NCI-H187 treated with DMSO at 0.1 percent for 48 hours (cell line): ENCODE results near the gene KIAA0586.
"Not testable (repeated sequence)": the region's sequence is repeated elsewhere in the genome, so short reads cannot be mapped to it uniquely, and the experiment has no call there.

ENCODE experiments used
- DNase-seq: peaks from one replicate; lab custom pipeline; 2025; lab: John Stamatoyannopoulos, UW

The KIAA0586 gene

DNA sequence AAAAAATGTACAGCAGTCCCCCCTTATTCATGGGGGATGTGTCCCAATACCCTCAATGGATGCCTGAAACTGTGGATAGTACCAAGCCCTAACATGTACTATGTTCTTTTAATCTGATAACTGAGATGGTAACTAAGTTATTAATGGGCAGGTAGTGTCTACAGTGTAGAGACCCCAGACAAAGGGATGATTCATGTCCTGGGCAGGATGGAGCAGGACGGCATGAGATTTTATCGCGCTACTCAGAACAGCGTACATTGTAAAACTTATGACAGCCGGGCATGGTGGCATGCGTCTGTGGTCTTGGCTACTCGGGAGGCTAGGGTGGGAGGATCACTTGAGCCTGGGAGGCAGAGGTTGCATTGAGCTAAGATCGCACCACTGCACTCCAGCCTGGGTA, 37.1 kb downstream of the KIAA0586 start:
- no peak for DNase-seq

DNA sequence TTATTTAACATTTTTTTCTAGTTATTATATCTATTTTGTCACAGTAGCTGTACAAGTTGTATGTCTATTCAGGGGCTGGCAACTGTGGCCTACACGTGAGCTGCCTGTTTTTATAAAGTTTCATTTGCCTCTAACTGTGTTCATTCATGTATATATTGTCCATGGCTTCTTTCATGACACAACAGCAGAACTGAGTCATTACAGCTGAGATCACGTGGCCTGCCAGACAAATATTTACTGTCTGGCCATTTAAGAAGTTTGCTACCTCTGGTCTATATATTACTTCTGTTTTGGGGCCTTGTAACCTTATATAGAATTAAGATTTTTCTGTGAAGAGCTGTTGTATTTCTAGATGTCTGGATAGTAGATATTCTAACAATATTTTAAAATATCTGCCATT, 37.9 kb downstream of the KIAA0586 start:
- DNase-seq: no peak

DNA sequence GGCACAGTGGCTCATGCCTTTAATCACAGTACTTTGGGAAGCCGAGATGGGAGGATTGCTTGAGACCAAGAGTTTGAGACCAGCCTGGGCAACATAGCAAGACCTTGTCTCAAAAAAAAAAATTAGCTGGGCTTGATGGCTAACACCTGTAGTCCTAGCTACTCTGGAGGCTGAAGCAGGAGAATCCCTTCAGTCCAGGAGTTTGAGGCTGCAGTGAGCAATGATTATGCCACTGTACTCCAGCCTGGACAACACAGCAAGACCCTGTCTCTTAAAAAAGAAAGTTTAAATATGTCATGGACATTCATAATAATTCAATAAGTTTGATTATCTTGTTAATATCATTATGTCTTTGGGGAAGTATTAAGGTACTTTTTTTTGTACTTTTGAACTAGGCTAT, 38.9 kb downstream of the KIAA0586 start:
- DNase-seq: no peak

DNA sequence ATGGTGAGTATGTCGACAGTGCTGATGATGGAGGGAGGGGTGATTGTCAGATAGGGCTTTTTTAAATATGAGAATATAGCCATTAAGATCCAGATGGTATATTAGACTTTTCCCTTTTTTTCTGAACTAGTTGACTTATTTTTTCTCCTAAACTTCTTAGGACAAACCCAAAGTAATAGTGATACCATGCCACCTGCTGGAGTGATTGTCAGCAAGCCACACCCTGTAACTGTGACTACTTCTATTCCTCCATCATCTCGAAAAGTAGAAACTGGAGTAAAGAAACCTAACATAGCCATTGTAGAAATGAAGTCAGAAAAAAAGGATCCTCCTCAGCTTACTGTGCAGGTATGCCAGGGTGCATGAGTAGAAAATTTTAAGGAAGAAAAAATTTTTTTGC, 40.1 kb downstream of the KIAA0586 start:
- no peak for DNase-seq

DNA sequence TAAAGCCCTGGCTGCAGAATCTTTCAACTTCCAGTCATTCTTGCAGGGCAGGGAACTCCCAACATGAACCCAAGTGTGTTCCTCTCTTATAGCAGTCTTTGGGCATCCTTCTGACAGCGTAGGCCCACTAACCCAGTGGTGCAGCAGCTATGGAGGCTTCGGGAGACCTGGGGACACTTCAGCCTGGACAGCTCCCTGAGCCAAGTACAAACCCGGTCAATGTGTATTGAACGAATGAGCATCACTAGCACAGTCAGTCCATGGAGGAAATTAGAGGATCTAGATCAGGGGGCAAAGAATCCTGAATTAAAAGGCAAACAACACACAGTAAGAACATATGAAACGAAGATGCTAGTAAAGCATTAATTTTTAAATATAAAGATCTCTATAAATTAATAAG, 41.8 kb downstream of the KIAA0586 start:
- DNase-seq: no peak

DNA sequence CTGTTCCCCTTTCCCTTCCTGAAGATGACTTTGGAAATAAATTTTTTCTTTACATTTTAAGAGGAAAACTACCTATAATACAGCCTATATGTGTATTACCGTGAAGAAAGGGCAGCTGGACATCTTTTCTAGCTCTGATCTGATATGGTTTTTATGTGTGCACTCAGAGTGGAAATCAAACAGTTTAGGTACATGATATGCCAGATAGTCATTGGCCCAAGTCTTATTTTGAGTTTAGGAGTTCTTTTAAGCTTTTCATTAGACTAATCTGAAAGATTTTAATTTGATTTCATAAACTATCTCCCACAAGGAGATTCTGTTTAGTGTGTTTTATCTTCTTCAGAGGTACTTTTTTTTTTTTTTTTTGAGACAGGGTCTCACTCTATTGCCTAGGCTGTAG, 48.8 kb downstream of the KIAA0586 start:
- no peak for DNase-seq

DNA sequence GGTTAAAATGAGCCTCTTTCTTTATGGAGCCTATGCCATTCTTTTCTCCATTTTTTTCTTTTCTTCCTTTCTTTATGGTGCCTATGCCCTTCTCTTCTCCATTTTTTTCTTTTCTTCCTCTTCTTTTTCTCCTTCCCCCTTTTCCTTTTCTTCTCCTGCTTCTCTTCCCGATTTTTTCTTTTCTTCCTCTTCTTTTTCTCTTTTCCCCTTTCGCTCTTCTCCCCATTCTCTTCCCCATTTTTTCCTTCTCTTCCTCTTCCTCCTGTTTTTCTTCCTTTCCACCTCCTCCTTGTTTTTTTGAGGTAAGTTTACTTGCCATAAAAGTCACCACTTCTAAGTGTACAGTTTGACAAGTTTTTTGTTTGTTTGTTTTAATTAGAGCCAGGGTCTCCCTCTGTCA, 50.1 kb downstream of the KIAA0586 start:
- no peak for DNase-seq

DNA sequence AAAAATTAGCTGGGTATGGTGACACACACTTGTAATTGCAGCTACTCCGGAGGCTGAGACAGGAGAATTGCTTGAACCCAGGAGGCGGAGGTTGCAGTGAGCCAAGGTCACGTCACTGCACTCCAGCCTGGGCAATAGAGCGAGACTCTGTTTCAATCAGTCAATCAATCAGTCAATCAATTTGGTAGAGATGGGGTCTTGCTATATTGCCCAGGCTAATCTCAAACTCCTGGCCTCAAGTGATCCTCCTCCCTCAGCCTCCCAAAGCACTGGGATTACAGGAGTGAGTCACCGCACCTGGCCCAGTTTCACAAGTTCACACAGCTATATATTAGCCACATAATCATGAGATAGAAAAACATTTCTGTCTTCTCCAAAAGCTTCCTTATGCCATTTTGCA, 50.8 kb downstream of the KIAA0586 start:
- not testable (repeated sequence) for DNase-seq

DNA sequence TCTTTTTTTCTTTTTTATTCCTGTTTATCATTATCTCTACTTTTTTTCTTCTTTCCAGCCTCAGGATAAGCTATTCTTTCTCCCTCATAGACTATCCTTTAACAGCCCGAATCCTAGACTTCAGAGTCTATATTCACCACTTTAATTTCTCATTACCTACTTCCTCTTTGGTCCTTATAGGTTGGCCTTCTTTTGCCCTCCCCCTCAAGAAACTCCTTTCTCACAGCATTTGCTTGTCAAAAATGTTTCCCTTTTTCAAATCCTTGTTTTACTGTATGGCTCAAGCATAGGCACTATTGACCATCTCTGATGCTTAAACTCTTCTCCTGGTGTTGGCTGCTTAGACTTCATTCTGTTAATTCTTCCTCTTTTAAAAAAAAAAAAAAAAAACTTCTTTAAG, 52.5 kb downstream of the KIAA0586 start:
- DNase-seq: no peak

DNA sequence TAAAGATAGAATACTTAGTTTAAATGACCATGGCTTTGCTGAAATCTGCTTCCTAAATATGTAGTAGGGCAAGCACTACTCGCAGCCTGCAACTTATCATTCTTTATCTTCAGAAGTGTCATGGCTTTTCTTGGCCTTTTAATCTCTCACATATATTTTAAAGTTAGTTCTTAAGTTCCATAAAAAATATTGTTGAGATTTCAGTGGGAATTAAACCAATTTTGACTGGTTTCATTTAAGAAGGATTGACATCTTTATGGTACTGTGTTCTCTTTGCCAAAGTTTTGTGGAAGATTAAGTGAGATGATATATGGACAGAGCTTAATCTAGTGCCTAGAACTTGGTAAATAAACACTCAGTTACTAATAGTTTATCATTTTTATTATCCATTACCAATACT, 56.7 kb downstream of the KIAA0586 start:
- DNase-seq: no peak

DNA sequence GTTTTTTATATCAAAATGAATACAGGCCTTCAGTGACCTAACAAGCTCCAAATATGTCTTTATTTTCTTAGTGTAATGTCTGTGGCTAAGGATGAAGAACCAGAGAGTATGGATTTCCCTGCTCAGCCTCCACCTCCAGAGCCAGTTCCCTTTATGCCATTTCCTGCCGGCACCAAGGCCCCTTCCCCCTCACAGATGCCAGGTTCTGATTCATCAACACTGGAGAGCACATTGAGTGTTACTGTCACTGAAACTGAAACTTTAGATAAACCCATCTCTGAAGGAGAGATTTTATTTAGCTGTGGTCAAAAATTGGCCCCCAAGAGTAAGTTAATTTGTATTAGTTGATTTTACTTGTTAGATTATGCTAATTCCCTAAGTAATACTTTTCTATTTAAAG, 61.0 kb downstream of the KIAA0586 start:
- DNase-seq: no peak

DNA sequence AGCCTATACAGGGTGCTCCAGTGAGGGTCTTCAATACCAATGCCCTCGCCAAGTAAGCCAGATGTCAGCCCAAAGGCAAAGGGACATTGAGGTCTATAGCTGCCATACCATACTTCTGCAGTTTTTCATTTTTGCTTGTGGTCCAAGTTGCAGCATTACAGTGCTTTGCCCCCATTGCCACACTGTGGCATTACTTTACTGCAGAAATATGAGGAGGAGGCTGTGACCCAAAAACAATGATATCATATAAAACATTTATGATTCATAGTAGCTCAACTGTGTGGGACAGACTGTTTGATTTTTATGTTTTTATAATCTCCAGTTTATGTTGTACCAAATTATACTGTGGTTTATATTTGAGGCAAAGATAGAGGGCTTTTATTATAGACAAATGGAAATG, 64.1 kb downstream of the KIAA0586 start:
- no peak for DNase-seq

DNA sequence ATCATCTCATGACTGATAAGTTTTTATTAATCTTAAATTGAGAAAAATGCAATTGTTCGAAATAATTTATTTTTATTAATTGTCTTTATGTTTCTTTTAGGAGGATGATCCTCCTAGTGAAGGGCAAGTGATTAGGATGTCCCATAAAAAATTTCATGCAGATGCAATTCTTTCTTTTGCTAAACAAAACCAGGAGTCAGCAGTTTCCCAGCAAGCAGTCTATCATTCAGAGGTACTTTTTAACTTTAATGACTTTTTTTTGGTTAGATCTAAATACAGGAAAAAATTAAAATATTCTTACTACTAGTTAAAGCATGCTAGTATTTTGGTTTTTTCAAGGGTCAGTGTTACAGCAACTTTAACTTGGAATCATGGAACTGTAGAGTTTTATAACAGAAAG, 64.5 kb downstream of the KIAA0586 start:
- no peak for DNase-seq

DNA sequence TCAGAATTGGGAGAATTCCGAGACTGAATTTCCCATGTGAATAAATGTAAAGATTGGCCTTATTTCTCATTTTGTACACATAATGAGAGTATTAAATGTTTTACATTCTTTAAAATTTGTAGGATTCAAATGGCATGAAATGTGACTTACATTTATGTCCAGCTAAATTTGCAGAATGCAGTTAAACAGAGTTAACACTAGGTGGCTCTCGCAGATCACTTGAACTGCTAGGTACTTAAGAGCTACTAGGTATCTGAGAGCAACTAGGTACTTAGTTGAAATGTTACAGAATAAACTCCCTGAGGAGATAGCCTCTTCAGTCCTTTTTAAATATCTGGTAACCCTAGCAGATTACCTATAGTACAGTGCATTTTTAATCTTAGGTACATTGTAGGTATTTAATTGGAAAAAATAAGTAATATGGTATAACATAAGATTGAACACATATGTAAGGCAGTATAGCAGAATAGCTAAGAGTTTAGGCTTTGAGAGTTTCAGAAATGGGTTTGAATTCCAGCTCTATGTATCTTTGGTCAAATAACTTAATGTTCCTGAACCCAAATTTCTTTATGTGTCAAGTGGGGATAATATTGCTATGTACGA, 73.8 kb downstream of the KIAA0586 start:
- DNase-seq: peak; percentile 33

DNA sequence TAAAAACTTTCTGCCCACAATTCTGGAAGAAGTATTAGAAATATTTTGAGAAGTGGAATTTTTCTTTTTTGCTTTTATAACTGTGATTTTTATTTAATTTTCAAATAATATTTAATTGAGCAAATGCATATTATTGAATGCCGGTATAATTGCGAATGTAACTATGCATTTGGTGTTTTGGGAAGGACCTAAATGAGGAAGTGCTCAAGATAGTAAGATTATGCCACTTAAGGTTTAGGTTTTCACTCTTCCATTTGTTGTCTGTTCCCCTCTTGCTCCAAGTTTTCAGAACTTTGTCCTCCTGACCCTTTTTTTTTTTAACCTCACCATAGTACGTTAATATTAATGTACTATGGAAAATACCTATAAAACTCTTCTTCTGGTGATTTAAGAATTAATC, 85.8 kb downstream of the KIAA0586 start:
- no peak for DNase-seq

DNA sequence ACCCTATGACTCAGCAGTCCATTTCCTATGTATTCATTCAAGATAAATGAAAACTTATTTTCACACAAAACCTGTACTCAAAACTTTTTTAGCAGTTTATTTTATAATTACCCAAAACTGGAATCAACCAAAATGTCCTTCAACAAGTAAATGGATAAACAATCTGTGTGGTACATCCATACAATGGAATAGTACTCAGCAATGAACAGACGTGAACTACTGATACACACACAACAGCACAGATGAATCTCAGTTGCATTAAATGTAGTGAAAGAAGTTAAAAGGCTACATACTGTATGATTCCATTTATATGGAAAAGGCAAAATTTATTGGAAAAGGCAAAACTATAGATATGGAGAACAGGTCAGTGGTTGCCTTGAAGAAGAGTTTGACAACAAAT, 90.1 kb downstream of the KIAA0586 start:
- no peak for DNase-seq

DNA sequence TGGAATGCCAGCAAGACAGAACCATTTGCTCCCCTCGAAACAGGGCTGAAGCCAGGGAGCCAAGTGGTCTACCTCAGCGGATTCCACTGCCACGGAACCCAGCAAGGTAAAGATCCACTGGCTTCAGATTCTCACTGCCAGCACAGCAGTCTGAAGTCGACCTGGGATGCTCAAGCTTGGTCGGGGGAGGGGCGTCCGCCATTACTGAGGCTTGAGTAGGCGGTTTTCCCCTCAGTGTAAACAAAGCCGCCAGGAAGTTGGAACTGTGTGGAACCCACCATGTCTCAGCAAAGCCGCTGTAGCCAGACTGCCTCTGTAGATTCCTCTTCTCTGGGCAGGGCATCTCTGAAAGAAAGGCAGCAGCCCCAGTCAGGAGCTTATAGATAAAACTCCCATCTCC, 98.2 kb downstream of the KIAA0586 start:
- not testable (repeated sequence) for DNase-seq

DNA sequence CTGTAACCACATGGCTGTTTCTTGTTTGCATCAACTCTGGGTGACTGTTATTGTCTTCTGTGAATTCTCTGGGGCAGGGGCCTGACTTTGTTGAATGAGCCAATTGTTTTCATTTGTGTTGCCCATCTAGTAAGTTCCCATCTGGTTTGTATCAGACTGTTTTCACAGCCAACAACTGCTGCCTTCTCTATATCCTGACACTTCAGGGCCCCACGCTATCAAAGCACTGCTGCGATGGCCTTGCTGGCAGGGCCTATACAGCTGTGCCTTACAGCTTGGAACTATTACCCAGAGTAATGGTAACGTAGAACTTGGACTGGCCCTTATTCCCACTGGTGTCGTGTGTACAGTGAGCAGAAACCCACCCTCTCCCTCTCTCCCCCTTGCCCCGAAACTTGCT, 105.9 kb downstream of the KIAA0586 start:
- no peak for DNase-seq

DNA sequence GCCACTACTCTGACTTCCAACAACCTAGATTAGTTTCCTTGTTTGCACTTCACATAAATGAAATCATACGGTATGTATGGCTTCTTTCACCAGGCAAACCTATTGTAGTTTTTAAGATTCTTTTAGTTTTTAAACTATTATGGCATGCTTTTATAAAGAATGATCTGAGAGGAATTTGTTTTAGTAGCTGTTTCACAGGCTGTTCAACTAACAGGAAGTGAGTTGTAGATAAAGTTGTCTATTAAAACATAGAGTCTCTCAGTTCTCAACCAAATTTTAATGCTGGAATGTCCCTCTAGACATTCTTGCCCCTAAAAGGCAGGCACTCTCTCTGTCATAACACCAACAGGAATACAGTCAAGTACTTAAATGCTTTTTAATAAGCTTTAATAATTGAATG, 107.5 kb downstream of the KIAA0586 start:
- DNase-seq: no peak

DNA sequence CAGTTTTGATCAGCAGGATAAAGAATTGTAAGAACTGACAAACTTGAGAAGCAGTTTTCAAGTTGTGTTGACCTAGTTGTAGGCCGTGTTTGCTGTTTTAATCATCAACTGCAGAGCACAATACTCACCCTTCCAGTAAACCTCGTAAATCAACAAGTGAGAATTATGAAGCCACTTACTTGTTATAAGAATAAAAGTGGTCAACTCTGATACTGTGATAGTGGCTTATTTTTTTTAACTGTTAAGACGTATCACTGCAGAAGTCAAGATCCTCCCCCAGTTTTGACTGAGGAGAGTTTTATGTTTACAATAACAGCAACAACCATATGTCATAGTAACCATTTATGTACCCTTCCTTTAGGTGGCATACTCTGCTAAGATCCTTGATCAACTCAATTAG, 109.5 kb downstream of the KIAA0586 start:
- no peak for DNase-seq

DNA sequence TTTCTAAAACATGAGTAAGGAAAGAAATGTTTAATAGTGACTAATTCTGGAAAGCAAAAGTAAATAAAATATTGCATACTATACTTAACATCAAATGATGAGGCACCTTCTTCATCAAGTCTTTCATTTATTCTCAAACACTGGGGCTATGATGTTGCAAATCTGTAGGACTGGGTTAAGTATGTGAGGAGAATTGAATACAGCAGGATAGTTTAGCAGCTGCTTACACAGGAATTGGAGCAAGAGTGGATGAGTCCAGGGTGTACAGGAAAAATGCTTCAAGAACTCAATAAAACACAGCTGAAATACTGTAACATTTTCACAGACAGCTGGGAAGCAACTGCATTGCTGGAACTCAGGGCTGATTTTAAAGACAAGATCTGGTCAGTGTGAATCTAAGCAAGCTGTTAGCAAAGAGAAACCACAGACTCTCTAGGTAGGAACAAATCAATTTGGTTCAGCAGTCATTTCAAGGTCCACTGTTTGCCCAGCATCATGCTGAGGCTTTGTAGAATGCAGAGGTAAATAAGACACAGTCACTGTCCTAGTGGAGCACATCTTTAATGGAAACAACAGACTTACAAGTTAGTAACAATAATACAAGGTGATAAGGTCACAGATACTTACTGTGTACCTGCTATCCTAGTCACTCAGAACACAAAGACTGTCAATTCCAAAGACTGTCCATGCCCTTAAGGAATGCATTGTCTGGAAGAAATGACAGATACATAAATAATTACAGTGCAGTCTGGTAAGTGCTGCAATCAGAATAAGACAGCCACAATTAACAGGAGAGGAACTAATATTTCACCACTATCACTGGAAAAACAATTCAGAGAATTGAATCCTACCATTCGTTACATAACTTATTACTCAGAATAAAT, 113.5 kb downstream of the KIAA0586 start:
- DNase-seq: no peak

DNA sequence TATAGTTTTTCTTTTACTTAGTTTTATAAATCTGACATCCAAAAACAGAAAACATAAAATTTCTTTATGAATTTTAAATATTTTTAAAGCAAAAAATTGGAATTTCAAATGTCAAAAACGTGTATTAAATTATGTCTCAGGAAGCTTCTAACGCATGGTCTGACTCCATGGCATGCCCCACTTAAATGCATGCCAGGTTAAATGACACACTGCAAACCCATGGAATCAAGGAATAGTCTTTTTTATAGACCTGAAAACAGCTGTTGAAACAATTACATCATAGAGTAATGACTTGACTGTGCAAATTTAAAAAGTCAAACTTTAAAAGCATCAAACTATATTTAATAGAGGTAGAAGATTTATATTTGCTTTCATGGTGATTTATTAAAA, 114.1 kb downstream of the KIAA0586 start:
- DNase-seq: no peak

DNA sequence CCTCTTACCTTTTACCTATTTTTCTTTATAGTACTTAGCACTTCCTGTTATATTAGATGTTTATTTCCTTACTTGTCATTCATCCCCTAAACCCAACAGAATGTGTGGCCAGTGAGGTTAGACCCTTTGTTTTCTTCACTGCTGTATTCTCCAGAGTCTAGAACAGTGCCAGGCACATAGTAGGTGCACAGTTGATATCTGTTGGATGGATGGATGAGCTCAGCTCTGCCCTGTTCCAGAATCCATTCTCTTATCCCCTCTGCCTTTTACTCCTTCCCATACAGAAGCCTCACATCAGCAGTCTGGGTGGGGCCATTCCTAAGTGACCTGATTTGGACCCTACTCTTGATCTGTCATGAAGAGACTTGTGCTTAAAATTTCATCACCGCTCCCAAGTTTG, 115.7 kb downstream of the KIAA0586 start:
- DNase-seq: no peak

DNA sequence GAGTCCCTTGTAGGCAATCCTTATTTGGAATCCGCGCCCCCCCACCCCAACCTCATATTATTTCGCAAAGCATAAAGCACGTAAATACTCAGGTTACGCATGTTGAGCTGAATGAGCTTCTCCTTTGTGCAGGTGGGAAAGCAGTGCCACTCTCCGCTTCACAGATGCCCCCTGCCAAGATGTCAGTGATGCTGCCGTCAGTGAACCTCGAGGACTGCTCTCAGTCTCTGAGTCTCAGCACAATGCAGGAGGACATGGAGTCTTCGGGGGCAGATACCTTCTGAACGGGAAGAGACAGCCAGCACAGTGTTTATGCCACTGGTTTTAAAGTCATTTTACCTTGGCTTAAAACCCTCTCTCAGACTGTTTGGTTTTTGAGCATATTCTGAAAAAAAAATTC, 120.1 kb downstream of the KIAA0586 start:
- peak; percentile 24 for DNase-seq
